Muscle of leg (tissue), 11 donors: ENCODE data around the gene ALS2CL. TPM values are rescaled to one million over a fixed set of nuclear protein-coding genes. Genes with fewer than 3 reads are reported as not detected.
A peak's percentile ranks its signal among the peaks of the same experiment; 100 is the strongest.

ENCODE experiments used
- DNase-seq: peaks from one replicate; pipeline ENCODE4 v3.0.0; 2013
- H3K27ac ChIP-seq: one replicate; pipeline ENCODE4 v1.5.1; 2013; ENCODE audit warnings: mild to moderate bottlenecking, low read length, control low read depth
- H3K27me3 ChIP-seq: one replicate; pipeline ENCODE4 v1.6.1; 2013; ENCODE audit warnings: low read length; ENCODE audit not compliant: control insufficient read depth, insufficient read depth
- H3K36me3 ChIP-seq: one replicate; pipeline ENCODE4 v1.6.1; 2013; ENCODE audit warnings: low read length; ENCODE audit not compliant: control insufficient read depth, insufficient read depth
- H3K4me1 ChIP-seq: one replicate; pipeline ENCODE4 v1.6.1; 2013; ENCODE audit warnings: low read length; ENCODE audit not compliant: control insufficient read depth, insufficient read depth
- H3K4me3 ChIP-seq: one replicate; pipeline ENCODE4 v1.5.1; 2013; ENCODE audit warnings: low read length, control low read depth
- H3K9me3 ChIP-seq: replicated peaks from 2 replicates; pipeline ENCODE4 v1.6.1; 2013; ENCODE audit warnings: low read depth, low read length; ENCODE audit not compliant: control insufficient read depth
- WGBS: methylation state at CpG from one replicate; pipeline ENCODE4 v1.1.5; 2013; ENCODE audit warnings: missing lambda C conversion rate; ENCODE audit not compliant: insufficient coverage; 5-methylcytosine and 5-hydroxymethylcytosine counted together
- polyA plus RNA-seq, 8 donors: library from polyadenylated mRNA; unstranded; fragments of 120-200 nt; gene quantifications; one replicate each; pipeline versions ENCODE4 v1.2.1 to v1.2.3, GENCODE V29; 2013; ENCODE audit warnings: inconsistent platforms in 1 of 8, low replicate concordance in 1 of 8; ENCODE audit not compliant: insufficient read length in 8 of 8, insufficient read depth in 1 of 8
- total RNA-seq: library from RNA; stranded (reverse); fragments of 120-200 nt; gene quantifications from one replicate; pipeline ENCODE4 v1.2.4, GENCODE V29; 2013

The ALS2CL gene
- total and polyA plus RNA-seq, 9 donors, result 1.9 to 7.3 (median 5.8) TPM

- no peaks in the 10 kb centered on the region for H3K36me3 ChIP-seq
- peaks cover 33% of the 10 kb centered on the region for H3K27me3 ChIP-seq
- 84% methylated on average over 6 of the region's 6 CpGs for WGBS
- DNase-seq, result no peak
- no peaks in the 10 kb centered on the region for H3K9me3 ChIP-seq
- H3K4me1 ChIP-seq, result peaks cover 51% of the 10 kb centered on the region
- H3K4me3 ChIP-seq, result no peak overlapping the region
- H3K27ac ChIP-seq, result no peak overlapping the region
Measured at GRCh38 chr3:46664188-46664970, 29.1 kb downstream of the ALS2CL start.

- Histone ChIP-seq H3K36me3 (no peaks in the 10 kb centered on the region), H3K27ac (peak overlapping the region; percentile 59), H3K27me3 (peaks cover 33% of the 10 kb centered on the region), H3K4me3 (no peak overlapping the region), H3K9me3 (no peaks in the 10 kb centered on the region), H3K4me1 (peaks cover 51% of the 10 kb centered on the region)
- peak; percentile 60 for DNase-seq
- 42% methylated on average over 7 of the region's 8 CpGs for WGBS
Measured at GRCh38 chr3:46663591-46664135, 29.8 kb downstream of the ALS2CL start.

GRCh38 chr3:46662771-46663551 lies 30.5 kb downstream of the ALS2CL start:
- peaks cover 35% of the 10 kb centered on the region for H3K27me3 ChIP-seq
- H3K27ac ChIP-seq, result peak overlapping the region; percentile 59
- peak; percentile 91 for DNase-seq
- WGBS, result 16% methylated on average over 14 of the region's 17 CpGs
- no peak overlapping the region for H3K4me3 ChIP-seq
- H3K36me3 ChIP-seq, result no peaks in the 10 kb centered on the region
- H3K9me3 ChIP-seq, result no peaks in the 10 kb centered on the region
- peaks cover 51% of the 10 kb centered on the region for H3K4me1 ChIP-seq

- WGBS, result 57% methylated on average over 12 of the region's 15 CpGs
- peaks cover 35% of the 10 kb centered on the region for H3K27me3 ChIP-seq
- no peak overlapping the region for H3K27ac ChIP-seq
- no peaks in the 10 kb centered on the region for H3K36me3 ChIP-seq
- peaks cover 47% of the 10 kb centered on the region for H3K4me1 ChIP-seq
- peak; percentile 5 for DNase-seq
- H3K4me3 ChIP-seq, result no peak overlapping the region
- H3K9me3 ChIP-seq, result no peaks in the 10 kb centered on the region
Measured at GRCh38 chr3:46661776-46662766, 31.4 kb downstream of the ALS2CL start.

GRCh38 chr3:46660543-46661523 lies 32.6 kb downstream of the ALS2CL start:
- Histone ChIP-seq H3K36me3 (no peaks in the 10 kb centered on the region), H3K9me3 (no peaks in the 10 kb centered on the region), H3K27ac (no peak overlapping the region), H3K4me3 (no peak overlapping the region), H3K27me3 (peaks cover 35% of the 10 kb centered on the region), H3K4me1 (peaks cover 41% of the 10 kb centered on the region)
- WGBS, result 45% methylated on average over 2 of the region's 9 CpGs
- peak; percentile 2 for DNase-seq

GRCh38 chr3:46660003-46660402 lies 33.5 kb downstream of the ALS2CL start:
- no peak overlapping the region for H3K27ac ChIP-seq
- H3K4me1 ChIP-seq, result peaks cover 41% of the 10 kb centered on the region
- no peak for DNase-seq
- H3K27me3 ChIP-seq, result peaks cover 32% of the 10 kb centered on the region
- H3K36me3 ChIP-seq, result no peaks in the 10 kb centered on the region
- no peaks in the 10 kb centered on the region for H3K9me3 ChIP-seq
- WGBS, result 78% methylated on average over 6 of the region's 6 CpGs
- H3K4me3 ChIP-seq, result no peak overlapping the region

- H3K36me3 ChIP-seq, result no peaks in the 10 kb centered on the region
- peaks cover 28% of the 10 kb centered on the region for H3K27me3 ChIP-seq
- no peaks in the 10 kb centered on the region for H3K9me3 ChIP-seq
- WGBS, result 67% methylated on average over 6 of the region's 8 CpGs
- H3K4me3 ChIP-seq, result no peak overlapping the region
- H3K4me1 ChIP-seq, result peaks cover 38% of the 10 kb centered on the region
- no peak for DNase-seq
- no peak overlapping the region for H3K27ac ChIP-seq
Measured at GRCh38 chr3:46659285-46659684, 34.2 kb downstream of the ALS2CL start.

GRCh38 chr3:46656778-46657556 lies 36.5 kb downstream of the ALS2CL start:
- WGBS, result 84% methylated on average over 8 of the region's 9 CpGs

More at GRCh38 chr3:46656778-46657556, 36.5 kb downstream of the ALS2CL start:
- H3K36me3 ChIP-seq, result no peaks in the 10 kb centered on the region
- H3K4me1 ChIP-seq, result peaks cover 15% of the 10 kb centered on the region
- DNase-seq, result no peak
- H3K27ac ChIP-seq, result no peak overlapping the region
- H3K27me3 ChIP-seq, result peaks cover 26% of the 10 kb centered on the region
- H3K4me3 ChIP-seq, result no peak overlapping the region
- peaks cover 3% of the 10 kb centered on the region for H3K9me3 ChIP-seq
